DMS153 treated with DMSO at 0.1 percent for 48 hours (cell line): ENCODE data around the gene SETD4.
A peak's percentile ranks its signal among the peaks of the same experiment; 100 is the strongest.

Experiments used
- DNase-seq: peaks from one replicate; lab custom pipeline; 2025; ENCODE audit not compliant: unreplicated experiment; lab: John Stamatoyannopoulos, UW

Gene SETD4

GRCh38 chr21:36048357-36048756 lies 12.0 kb downstream of the SETD4 start:
- no peak for DNase-seq

DNA sequence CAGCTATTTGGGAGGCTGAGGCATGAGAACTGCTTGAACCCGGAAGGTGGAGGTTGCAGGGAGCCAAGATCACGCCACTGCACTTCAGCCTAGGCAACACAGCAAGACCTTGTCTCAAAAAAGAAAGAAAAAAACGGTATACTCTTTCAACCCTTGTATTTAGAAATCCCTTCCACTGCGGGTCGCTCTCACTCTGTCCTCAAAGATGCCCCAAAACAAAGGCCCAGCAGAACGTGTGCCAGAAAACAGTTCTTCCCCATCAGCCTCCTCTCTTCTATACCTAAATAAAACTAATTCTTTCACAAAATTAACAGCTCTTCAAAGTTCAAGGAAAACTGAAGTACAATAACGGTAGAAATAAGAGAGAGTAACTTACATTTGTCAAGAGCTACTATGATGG lies 13.2 kb downstream of the SETD4 start:
- DNase-seq = no peak

- DNase-seq = no peak
These were observed 14.3 kb downstream of the SETD4 start for GRCh38 chr21:36045993-36046392.

GRCh38 chr21:36044056-36044455 lies 16.3 kb downstream of the SETD4 start:
- DNase-seq = no peak

GRCh38 chr21:36041910-36042309 lies 18.4 kb downstream of the SETD4 start:
- DNase-seq = no peak

GRCh38 chr21:36040389-36040788 lies 19.9 kb downstream of the SETD4 start:
- DNase-seq = no peak

DNA sequence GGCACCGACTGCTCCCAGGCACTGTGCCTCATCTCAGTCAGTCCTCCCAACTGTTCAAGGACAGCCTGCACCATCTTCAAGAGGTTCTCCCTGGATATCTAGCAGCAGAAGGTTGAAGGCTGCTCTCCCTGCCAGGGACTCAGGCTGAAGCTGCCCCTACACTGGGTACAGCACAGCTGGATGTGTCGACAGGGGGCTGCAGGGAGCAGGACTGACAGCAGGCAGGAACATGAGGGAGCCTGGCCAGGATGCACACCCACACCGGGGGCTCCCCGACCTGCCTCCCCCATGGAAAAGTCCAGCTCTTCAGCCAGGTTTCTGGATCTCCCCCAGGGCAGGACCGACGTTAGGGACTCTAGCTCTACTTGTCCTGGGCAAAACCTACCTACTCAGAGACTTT lies 20.5 kb downstream of the SETD4 start:
- no peak for DNase-seq

DNA sequence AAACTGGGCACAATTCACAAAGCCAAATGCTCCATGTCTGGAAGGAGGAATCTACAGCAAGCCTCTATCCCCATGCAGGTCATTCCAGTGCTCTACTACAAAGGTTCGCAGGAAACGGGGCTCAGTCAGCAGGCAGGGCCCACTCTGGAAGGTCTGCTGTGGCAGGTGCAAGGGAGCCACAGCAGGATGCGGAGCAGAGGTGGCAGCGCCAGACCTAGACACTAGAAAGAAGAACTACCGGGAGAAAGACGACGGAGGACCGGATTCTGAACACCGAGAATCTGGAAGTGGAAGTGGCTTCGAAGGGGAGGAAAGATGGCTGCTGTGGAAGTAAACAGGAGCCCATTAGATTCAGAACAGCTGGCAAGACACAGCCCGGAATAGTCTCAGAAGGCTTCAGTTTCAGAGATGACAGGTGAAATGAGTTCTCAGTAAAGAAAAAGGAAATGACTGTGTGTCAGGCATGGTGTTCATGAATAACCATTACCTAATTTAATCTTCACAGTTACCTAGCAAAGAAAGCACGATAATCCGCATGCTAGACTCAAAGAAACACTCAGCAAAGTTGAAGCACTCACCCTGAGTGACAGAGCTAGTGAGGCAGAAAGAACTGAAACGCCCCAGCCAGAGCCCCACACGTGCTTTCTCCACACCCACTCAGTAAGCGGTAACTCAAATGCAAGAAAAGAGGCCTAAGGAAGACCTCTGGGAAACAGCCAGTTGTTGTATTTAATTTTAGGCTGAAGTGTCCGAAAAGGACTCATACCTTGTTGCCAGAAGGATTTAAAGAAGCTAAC lies 21.4 kb downstream of the SETD4 start:
- no peak for DNase-seq

DNA sequence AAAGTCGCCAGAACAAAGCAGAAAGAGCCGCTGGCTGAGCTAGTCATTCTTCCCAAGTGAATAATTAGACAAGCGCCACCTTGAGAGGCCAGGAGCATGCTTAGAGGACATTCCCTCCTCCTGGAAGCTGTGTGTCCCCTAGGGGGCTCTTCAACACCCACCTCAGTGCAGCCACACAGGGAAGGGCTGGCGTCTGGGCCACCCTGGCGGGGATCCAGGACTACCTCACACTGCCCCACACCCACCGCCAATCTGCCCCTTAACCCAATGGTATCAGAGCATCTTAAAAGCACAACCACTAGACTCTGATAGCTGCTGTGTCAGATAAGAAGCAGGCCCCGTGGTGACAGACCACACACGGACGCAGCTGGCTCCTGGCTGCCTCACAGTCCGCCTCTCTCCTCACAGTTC lies 24.9 kb downstream of the SETD4 start:
- DNase-seq = no peak

DNA sequence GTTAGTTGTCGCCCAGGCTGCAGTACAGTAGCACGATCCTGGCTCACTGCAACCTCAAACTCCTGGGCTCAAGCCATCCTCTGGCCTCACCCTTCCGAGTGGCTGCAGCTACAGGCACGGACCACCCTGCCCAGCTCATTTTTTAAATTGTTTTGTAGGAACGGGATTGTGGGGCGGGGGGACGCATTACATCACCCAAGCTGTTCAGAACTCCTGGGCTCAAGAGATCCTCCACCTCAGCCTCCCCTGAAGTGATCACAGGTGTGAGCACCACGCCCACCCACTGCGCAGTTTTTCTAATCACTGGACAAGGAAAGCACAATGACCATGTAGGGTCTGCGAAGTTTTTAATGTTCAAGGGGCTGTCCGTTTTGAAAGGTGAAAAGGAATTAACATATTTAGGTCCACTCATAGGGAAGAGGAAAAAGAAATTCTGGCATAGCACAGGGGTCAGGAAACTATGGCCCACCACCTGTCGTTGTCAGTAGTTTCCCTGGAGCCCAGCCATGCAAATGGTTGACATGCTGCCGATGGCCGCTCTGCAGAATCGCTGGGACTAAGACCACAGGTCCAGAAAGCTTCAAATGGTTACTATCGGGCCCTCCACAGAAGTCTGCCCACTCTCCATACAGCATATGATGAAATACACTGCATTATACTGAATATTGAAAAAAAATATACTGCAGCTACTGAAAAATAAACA lies 26.0 kb downstream of the SETD4 start:
- no peak for DNase-seq

GRCh38 chr21:36032647-36033406 lies 27.5 kb downstream of the SETD4 start:
- DNase-seq = no peak

- DNase-seq = no peak
These were observed 29.6 kb downstream of the SETD4 start for GRCh38 chr21:36030581-36031189.

DNA sequence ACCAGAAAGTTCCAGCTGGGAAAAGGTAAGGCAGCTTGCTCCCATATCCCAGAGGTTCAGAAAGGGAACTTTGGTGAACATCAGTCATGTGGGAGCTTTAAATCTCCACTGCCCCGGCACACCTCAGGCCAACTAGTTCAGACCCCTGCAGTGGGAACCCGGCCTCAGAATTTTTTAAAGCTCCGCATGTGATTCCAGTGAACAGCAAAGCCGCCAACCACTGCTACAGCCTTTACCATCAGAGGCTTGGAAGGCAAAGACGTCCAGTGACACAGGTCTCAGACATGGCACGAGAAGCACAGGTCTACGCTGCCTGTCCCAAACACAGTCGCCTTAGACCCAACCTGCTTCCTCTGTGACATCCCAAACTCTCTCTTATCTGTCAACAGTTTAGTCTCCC lies 31.0 kb downstream of the SETD4 start:
- DNase-seq = no peak

GRCh38 chr21:36028127-36029069 lies 31.9 kb downstream of the SETD4 start:
- peak; percentile 89 for DNase-seq

- DNase-seq = no peak
These were observed 33.0 kb downstream of the SETD4 start for GRCh38 chr21:36027347-36027746.

DNA sequence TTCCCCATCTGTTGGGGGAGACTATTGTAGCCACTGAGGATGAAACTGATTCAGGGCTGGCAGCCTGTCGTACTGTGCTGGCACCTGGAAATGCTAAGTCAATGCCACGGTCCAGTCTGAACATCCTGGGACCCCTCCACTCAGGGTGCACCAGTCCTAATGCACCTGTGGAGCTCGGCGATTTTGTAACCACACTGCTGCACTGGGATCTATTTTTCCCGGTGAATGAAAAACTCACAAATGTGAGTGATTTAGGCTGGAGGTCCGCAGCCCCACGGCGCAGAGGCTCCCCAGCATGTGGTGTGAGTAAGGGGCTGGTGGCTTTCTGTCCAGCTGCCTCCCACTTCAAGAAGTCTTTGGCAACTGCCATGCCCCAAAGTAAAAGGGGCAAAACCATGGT lies 35.5 kb downstream of the SETD4 start:
- no peak for DNase-seq

DNA sequence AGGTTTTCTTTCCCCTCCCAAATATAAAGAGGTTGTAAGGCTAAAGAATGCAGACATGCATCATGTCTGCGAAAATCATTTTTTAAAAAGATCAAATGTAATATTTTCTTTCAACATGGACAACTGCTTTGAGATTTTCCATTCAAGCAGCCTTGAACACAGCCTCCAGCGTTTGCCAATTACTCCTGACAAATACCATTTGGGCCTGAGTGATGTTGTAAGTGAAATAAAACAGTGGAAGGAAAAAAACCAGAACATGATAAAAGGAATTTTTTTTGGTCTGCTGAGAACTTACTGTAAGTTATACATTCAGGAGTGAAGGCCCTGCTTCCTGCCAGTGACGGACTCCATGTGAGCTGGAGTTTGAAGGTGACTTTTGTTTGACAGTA lies 37.2 kb downstream of the SETD4 start:
- no peak for DNase-seq

DNA sequence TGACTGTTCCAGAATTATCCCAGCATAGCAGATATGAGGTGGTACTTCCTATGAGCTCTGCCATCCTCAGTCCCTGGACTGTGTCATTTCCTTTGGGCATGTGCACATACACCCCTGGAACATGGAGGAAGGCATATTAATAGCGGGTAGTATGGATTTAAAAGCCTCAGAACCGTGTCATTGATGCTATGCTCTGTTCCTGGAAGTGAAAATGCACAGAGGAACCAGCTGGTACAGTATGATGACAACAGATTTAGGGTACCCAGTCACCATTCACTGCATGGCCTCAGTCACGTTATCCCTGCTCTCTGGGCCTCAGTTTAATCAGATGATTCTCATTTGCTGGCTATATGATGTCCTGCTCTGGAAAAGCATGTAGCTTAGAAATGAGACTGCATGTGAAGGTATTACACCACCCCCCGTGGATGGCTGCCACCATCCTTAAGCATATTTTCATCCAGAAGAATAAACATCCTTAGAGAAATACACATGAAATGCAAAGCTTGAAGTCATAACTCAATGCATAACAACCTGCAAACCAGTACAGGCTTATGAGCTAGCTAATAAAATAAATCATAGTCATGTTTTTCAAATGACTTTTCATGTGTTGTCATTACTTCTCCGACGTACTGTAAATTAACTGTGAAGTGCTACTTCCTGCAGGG lies 37.8 kb downstream of the SETD4 start:
- no peak for DNase-seq

DNA sequence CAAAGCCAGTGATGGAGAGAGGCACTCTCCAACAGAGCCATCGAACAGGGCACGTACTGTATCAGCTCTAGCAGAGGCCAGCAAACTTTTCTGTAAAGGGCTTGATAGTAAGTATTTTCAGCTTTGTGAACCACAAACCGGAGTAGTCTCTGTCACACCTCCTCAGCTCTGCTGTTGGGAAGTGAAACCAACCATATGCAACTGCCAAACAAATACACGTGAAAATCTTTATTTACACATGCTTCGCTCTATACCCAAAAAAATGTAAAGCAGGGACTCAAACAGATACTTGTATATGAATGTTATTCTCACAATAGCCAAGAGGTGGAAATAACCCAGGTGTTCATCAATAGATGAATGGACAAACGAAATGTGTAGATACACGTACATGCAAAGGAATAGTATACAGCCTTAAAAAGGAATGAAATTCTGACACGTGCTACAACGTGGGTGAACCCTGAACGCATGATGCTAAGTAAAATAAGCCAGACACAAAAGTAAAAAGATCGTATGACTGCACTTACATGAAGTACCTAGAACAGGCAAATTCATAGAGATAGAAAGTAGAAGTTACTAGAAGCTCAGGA lies 39.0 kb downstream of the SETD4 start:
- no peak for DNase-seq
